GM18507 (cell line): ENCODE measurements around the gene CAPS2.

Experiments used
- DNase-seq: peaks from one replicate; pipeline ENCODE4 v3.0.0; 2011; ENCODE audit warnings: low read depth; ENCODE audit not compliant: insufficient read length; ENCODE audit errors: extremely low spot score
- FAIRE-seq: peaks from 2 replicates; lab custom pipeline; 2011; peaks lifted over from hg19 to GRCh38; lab: Jason Lieb, UNC

Gene CAPS2

GRCh38 chr12:75308279-75308678 is 21.8 kb downstream of the CAPS2 start:
- FAIRE-seq: no peak
- no peak for DNase-seq

- DNase-seq (no peak), FAIRE-seq (no peak)
Observed at GRCh38 chr12:75305412-75306332, 24.5 kb downstream of the CAPS2 start.

GRCh38 chr12:75302781-75303180 is 27.3 kb downstream of the CAPS2 start:
- DNase-seq: no peak

GRCh38 chr12:75302225-75302624 is 27.9 kb downstream of the CAPS2 start:
- FAIRE-seq (no peak), DNase-seq (no peak)

More at GRCh38 chr12:75302781-75303180, 27.3 kb downstream of the CAPS2 start:
- no peak for FAIRE-seq

- FAIRE-seq (no peak), DNase-seq (no peak)
Observed at GRCh38 chr12:75294797-75295196, 35.3 kb downstream of the CAPS2 start.

- no peak for FAIRE-seq
- DNase-seq: no peak
Observed at GRCh38 chr12:75294336-75294735, 35.8 kb downstream of the CAPS2 start.

- DNase-seq (no peak), FAIRE-seq (no peak)
Observed at GRCh38 chr12:75291014-75291413, 39.1 kb downstream of the CAPS2 start.

GRCh38 chr12:75289753-75290152 is 40.4 kb downstream of the CAPS2 start:
- no peak for DNase-seq
- FAIRE-seq: no peak

- no peak for DNase-seq
- FAIRE-seq: no peak
Observed at GRCh38 chr12:75288860-75289259, 41.3 kb downstream of the CAPS2 start.

- FAIRE-seq (no peak), DNase-seq (no peak)
Observed at GRCh38 chr12:75275702-75276101, 54.4 kb downstream of the CAPS2 start.

GRCh38 chr12:75271576-75271975 is 58.5 kb downstream of the CAPS2 start:
- no peak for DNase-seq
- FAIRE-seq: no peak

GRCh38 chr12:75270157-75270556 is 60.0 kb downstream of the CAPS2 start:
- DNase-seq (no peak), FAIRE-seq (no peak)

- no peak for FAIRE-seq
- no peak for DNase-seq
Observed at GRCh38 chr12:75269209-75269608, 60.9 kb downstream of the CAPS2 start.

- FAIRE-seq (no peak), DNase-seq (no peak)
Observed at GRCh38 chr12:75260316-75260715, 69.8 kb downstream of the CAPS2 start.

GRCh38 chr12:75259143-75259542 is 71.0 kb downstream of the CAPS2 start:
- DNase-seq (no peak), FAIRE-seq (no peak)

GRCh38 chr12:75257510-75257909 is 72.6 kb downstream of the CAPS2 start:
- FAIRE-seq: no peak

GRCh38 chr12:75245108-75245507 is 85.0 kb downstream of the CAPS2 start:
- FAIRE-seq (no peak), DNase-seq (no peak)

More at GRCh38 chr12:75257510-75257909, 72.6 kb downstream of the CAPS2 start:
- no peak for DNase-seq

- FAIRE-seq: no peak
Observed at GRCh38 chr12:75239987-75240386, 90.1 kb downstream of the CAPS2 start.

GRCh38 chr12:75236206-75236605 is 93.9 kb downstream of the CAPS2 start:
- DNase-seq: no peak
- FAIRE-seq: no peak

More at GRCh38 chr12:75239987-75240386, 90.1 kb downstream of the CAPS2 start:
- no peak for DNase-seq

GRCh38 chr12:75227132-75227531 is 103.0 kb downstream of the CAPS2 start:
- DNase-seq (no peak), FAIRE-seq (no peak)
